Spinal cord (tissue), 10 donors: Measurements from ENCODE around the gene MRPS17. TPM values are rescaled to one million over a fixed set of nuclear protein-coding genes. Genes with fewer than 3 reads are reported as not detected.

ENCODE experiments used
- DNase-seq, 6 donors: peaks; one replicate each; pipeline versions ENCODE4 v3.0.0 to v3.0.0-alpha.2; 2013 to 2015; ENCODE audit warnings: low spot score in 6 of 6, low read depth in 4 of 6
- H3K27ac ChIP-seq: one replicate; pipeline ENCODE4 v1.5.1; 2013; ENCODE audit warnings: low read depth, low read length, control low read depth
- H3K27me3 ChIP-seq: one replicate; pipeline ENCODE4 v1.6.1; 2013; ENCODE audit warnings: low read length; ENCODE audit not compliant: control insufficient read depth, insufficient read depth
- H3K36me3 ChIP-seq: one replicate; pipeline ENCODE4 v1.6.1; 2013; ENCODE audit warnings: low read length; ENCODE audit not compliant: control insufficient read depth, insufficient read depth
- H3K4me1 ChIP-seq: one replicate; pipeline ENCODE4 v1.6.1; 2013; ENCODE audit warnings: low read length; ENCODE audit not compliant: control insufficient read depth, insufficient read depth
- H3K4me3 ChIP-seq: one replicate; pipeline ENCODE4 v1.5.1; 2013; ENCODE audit warnings: low read depth, low read length, control low read depth
- H3K9me3 ChIP-seq: one replicate; pipeline ENCODE4 v1.6.1; 2013; ENCODE audit warnings: low read length; ENCODE audit not compliant: control insufficient read depth, insufficient read depth
- WGBS: methylation state at CpG from one replicate; pipeline ENCODE4 v1.1.5; 2013; ENCODE audit warnings: missing lambda C conversion rate; ENCODE audit not compliant: insufficient coverage; 5-methylcytosine and 5-hydroxymethylcytosine counted together
- polyA plus RNA-seq, 2 donors: library from polyadenylated mRNA; unstranded; fragments of 120-200 nt; gene quantifications; one replicate each; pipeline ENCODE4 v1.2.1, GENCODE V29; 2013; ENCODE audit not compliant: insufficient read length in 2 of 2
- total RNA-seq, 2 donors: library from RNA; depleted of rRNA in 1 of 2; stranded (reverse); fragments of 120-200 nt in 1 of 2; fragments of >200 nt in 1 of 2; gene quantifications; one replicate each; pipeline versions ENCODE4 v1.2.3 to v1.2.4, GENCODE V29; 2013 to 2014
- donor health status: healthy.

MRPS17 gene
- total and polyA plus RNA-seq, 4 donors: 18.5 to 20.2 (median 19.6) TPM

DNA sequence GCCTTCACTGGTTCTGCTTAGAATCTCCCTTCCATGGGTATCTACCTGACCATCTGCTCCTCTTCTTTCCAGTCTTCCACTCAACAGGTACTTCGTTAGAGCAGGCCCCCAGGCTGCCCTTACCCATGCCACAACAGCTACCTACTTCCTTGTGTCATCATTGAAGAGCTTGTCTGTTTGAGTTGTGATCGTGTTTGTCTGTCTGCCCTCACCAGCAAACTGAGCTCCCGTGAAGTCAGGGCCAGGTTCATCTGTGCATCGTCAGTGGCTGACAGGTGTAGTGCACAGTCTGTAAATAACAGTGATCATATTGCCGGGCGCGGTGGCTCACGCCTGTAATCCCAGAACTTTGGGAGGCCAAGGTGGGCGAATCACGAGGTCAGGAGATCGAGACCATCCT, 17.7 kb downstream of the MRPS17 start:
- Histone ChIP-seq H3K4me3 (no peak overlapping the region), H3K27me3 (no peaks in the 10 kb centered on the region), H3K4me1 (peaks cover 24% of the 10 kb centered on the region), H3K27ac (no peak overlapping the region), H3K9me3 (no peaks in the 10 kb centered on the region), H3K36me3 (peaks cover 30% of the 10 kb centered on the region)
- WGBS: 98% methylated on average over 6 of the region's 11 CpGs
- no peak for DNase-seq

DNA sequence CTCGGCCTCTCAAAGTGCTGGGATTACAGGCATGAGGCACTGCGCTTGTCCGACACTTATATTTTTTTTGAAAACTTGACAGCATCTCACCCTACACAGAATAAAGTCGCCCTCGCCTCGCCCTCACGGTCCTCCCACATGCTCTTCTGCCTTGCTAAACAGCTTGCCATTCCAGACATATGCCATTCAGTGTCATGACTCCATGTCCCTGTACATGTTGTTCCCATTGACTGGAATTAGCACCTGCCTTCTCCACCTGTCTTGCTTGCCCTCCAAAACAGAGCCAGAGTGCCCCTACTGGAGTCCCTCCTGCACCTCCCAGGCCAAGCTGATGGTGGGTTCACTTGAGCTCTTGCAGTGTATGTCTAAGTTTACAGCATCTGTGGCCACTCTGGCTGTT, 18.9 kb downstream of the MRPS17 start:
- H3K36me3 ChIP-seq: peaks cover 32% of the 10 kb centered on the region
- no peak overlapping the region for H3K27ac ChIP-seq
- H3K4me1 ChIP-seq: peaks cover 21% of the 10 kb centered on the region
- DNase-seq: no peak
- 96% methylated on average over 7 of the region's 7 CpGs for WGBS
- H3K4me3 ChIP-seq: no peak overlapping the region
- H3K9me3 ChIP-seq: no peaks in the 10 kb centered on the region
- no peaks in the 10 kb centered on the region for H3K27me3 ChIP-seq

DNA sequence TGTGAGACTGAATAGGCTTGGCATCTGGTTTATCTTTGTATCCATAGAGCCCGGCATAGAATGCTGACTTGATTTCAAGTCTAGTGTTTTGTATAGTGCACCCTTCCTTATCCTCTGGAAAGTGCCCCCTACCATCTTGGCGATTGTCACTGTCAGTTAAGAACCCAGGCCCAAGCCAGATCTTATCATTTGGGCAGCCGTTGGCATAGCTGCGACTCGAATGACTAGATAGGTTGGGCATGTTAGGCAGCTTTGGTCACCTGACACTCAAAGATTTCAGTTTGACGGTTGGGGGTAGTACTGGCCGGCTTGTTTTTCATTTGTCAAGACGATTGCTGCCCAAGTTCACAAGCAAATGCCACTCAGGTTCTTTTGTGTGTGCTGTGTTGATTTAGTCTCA, 19.3 kb downstream of the MRPS17 start:
- WGBS: 75% methylated on average over 4 of the region's 8 CpGs
- H3K27ac ChIP-seq: no peak overlapping the region
- H3K27me3 ChIP-seq: no peaks in the 10 kb centered on the region
- no peak for DNase-seq
- no peaks in the 10 kb centered on the region for H3K9me3 ChIP-seq
- H3K4me1 ChIP-seq: peaks cover 17% of the 10 kb centered on the region
- H3K36me3 ChIP-seq: peaks cover 32% of the 10 kb centered on the region
- no peak overlapping the region for H3K4me3 ChIP-seq

GRCh38 chr7:55973747-55974250, 22.1 kb downstream of the MRPS17 start:
- Histone ChIP-seq H3K36me3 (peaks cover 18% of the 10 kb centered on the region), H3K27me3 (no peaks in the 10 kb centered on the region), H3K4me3 (no peak overlapping the region), H3K9me3 (no peaks in the 10 kb centered on the region), H3K4me1 (peaks cover 7% of the 10 kb centered on the region), H3K27ac (no peak overlapping the region)
- 100% methylated on average over 1 of the region's 7 CpGs for WGBS
- no peak for DNase-seq

GRCh38 chr7:55975988-55976633, 24.4 kb downstream of the MRPS17 start:
- DNase-seq: no peak
- peaks cover 18% of the 10 kb centered on the region for H3K36me3 ChIP-seq
- no peaks in the 10 kb centered on the region for H3K9me3 ChIP-seq
- H3K4me1 ChIP-seq: peaks cover under 1% of the 10 kb centered on the region
- 100% methylated on average over 2 of the region's 7 CpGs for WGBS
- no peak overlapping the region for H3K27ac ChIP-seq
- no peak overlapping the region for H3K4me3 ChIP-seq
- H3K27me3 ChIP-seq: no peaks in the 10 kb centered on the region

DNA sequence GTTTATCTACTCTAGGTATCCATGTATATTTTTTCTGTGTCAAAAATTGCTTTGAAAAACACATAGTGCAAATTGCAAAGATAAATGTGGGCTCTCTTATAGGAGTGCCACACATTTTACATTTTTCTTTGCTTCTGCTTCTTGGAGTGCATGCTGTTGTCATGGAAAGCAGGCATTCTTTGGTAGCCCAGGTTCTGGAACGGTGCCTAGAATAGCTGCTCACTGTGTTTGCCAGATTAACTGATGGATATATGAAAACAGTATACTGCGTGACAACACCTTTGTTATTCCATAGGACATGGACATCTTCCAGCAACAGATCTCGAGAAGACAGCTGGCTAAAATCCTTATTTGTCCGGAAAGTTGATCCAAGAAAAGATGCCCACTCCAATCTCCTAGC, 26.2 kb downstream of the MRPS17 start:
- Histone ChIP-seq H3K27ac (no peak overlapping the region), H3K27me3 (no peaks in the 10 kb centered on the region), H3K4me3 (no peak overlapping the region), H3K4me1 (no peaks in the 10 kb centered on the region), H3K9me3 (no peaks in the 10 kb centered on the region), H3K36me3 (peaks cover 32% of the 10 kb centered on the region)
- WGBS: no CpG with 5 or more reads among the region's 4 CpGs
- DNase-seq: peak in 3 of 6 donors; percentile 13 to 78 (median 62)

DNA sequence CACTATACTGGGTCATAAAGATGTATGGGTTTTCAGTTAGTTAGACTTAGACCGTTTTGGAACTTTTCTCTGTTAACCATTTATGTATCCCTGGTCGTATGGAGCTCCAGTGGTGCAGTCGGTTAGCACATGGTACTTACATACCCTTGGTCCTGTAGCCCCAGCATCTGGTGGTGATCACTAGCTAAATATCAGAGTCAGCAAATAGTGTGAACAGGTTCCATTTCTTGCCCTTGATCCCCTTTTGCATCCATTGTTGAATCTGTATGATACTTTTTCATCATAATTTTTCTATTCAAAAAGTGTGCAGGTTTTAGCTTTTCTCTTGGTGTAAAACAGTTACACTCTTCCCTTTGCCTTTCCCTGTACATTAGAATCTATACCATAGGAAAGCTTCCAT, 28.6 kb downstream of the MRPS17 start:
- no peak overlapping the region for H3K4me3 ChIP-seq
- H3K9me3 ChIP-seq: no peaks in the 10 kb centered on the region
- 80% methylated on average over 1 of the region's 3 CpGs for WGBS
- H3K36me3 ChIP-seq: peaks cover 43% of the 10 kb centered on the region
- no peak for DNase-seq
- no peak overlapping the region for H3K27ac ChIP-seq
- no peaks in the 10 kb centered on the region for H3K27me3 ChIP-seq
- H3K4me1 ChIP-seq: no peaks in the 10 kb centered on the region

- Histone ChIP-seq H3K27me3 (no peaks in the 10 kb centered on the region), H3K27ac (no peak overlapping the region), H3K4me1 (no peaks in the 10 kb centered on the region), H3K9me3 (no peaks in the 10 kb centered on the region), H3K36me3 (peaks cover 68% of the 10 kb centered on the region), H3K4me3 (no peak overlapping the region)
- WGBS: 100% methylated on average over 1 of the region's 3 CpGs
- no peak for DNase-seq
Observed at GRCh38 chr7:55983537-55983936, 31.9 kb downstream of the MRPS17 start.

DNA sequence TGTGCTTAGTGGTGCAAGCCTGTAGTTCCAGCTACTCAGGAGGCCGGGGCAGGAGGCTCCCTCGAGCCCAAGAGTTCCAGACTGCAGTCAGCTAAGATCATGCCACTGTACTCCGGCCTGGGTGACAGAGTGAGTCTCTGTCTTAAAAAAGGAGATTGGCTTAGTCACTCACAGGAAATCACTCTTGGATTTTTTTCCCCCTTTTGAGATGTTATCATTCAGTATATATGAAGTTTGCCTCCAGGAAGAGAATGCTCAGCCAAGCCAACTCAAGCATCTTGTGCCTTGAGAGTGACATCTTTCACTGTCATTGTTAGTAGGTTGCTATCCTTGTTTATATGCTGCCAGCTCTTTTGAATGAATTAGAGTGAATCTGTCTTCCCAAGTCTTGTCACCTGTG, 40.7 kb downstream of the MRPS17 start:
- Histone ChIP-seq H3K9me3 (no peaks in the 10 kb centered on the region), H3K4me1 (no peaks in the 10 kb centered on the region), H3K27me3 (no peaks in the 10 kb centered on the region), H3K4me3 (no peak overlapping the region), H3K36me3 (peaks cover 60% of the 10 kb centered on the region), H3K27ac (no peak overlapping the region)
- WGBS: no CpG with 5 or more reads among the region's 3 CpGs
- DNase-seq: no peak

- H3K36me3 ChIP-seq: peaks cover 55% of the 10 kb centered on the region
- no peak for DNase-seq
Observed at GRCh38 chr7:55996856-55997500, 45.3 kb downstream of the MRPS17 start.

More at GRCh38 chr7:55996856-55997500, 45.3 kb downstream of the MRPS17 start:
- no peaks in the 10 kb centered on the region for H3K9me3 ChIP-seq
- no peak overlapping the region for H3K27ac ChIP-seq
- H3K4me1 ChIP-seq: no peaks in the 10 kb centered on the region
- H3K4me3 ChIP-seq: no peak overlapping the region
- 98% methylated on average over 5 of the region's 8 CpGs for WGBS
- no peaks in the 10 kb centered on the region for H3K27me3 ChIP-seq
